Breast epithelium (tissue), 3 donors: Measurements from ENCODE around the gene DNAI2.

Experiments used
- POLR2A ChIP-seq: fragments of 450-650 bp; IDR thresholded peaks from one replicate; pipeline ENCODE4 v1.6.1; 2016; ENCODE audit warnings: antibody characterized with exemption, mild to moderate bottlenecking, moderate library complexity
- POLR2AphosphoS5 ChIP-seq, 3 donors: sonication (generic); formaldehyde crosslinking; IDR thresholded peaks; one replicate each; pipeline ENCODE4 v1.6.1; 2017; ENCODE audit warnings: antibody characterized with exemption in 3 of 3
- TF ChIP-seq, protein P1 (sequence below), 3 donors: fragments of 450-650 bp; IDR thresholded peaks; one replicate each; pipeline ENCODE4 v1.5.1; 2016 to 2017; ENCODE audit warnings: antibody characterized with exemption in 3 of 3, mild to moderate bottlenecking in 3 of 3, moderate library complexity in 3 of 3

DNA sequence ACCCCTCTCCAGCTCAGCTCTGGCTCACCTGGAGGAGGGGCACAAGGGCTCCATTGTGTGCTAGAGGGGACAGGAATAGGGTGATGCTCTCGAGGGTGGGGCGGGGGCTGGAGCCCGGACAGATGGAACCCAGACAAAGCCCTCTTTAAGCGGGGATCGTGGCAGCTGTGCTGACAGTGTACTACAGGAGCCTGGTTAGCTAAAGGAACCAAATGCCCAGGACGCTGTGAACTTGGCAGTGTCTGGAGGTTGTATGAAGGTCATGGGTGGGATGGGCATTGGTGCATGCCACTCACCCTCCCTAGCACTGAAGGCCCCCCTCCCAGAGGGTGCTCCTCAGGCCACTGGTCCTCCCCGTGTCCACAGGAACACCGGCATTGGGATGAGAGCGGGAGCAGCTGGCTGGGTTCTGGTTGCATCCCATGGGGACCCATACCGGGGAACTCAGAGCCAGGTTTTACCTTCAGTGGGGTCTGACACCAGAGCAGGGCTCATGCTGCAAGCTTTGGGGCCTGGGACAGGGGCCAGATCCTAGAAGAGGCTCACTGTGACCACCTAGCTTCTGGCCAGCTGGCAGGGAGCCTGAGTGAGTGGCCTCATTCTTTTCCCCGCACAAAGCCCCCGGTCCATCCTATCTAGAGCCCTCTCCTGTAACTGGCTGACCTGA, 63.9 kb downstream of the DNAI2 start:
- TF ChIP-seq, protein P1, sequence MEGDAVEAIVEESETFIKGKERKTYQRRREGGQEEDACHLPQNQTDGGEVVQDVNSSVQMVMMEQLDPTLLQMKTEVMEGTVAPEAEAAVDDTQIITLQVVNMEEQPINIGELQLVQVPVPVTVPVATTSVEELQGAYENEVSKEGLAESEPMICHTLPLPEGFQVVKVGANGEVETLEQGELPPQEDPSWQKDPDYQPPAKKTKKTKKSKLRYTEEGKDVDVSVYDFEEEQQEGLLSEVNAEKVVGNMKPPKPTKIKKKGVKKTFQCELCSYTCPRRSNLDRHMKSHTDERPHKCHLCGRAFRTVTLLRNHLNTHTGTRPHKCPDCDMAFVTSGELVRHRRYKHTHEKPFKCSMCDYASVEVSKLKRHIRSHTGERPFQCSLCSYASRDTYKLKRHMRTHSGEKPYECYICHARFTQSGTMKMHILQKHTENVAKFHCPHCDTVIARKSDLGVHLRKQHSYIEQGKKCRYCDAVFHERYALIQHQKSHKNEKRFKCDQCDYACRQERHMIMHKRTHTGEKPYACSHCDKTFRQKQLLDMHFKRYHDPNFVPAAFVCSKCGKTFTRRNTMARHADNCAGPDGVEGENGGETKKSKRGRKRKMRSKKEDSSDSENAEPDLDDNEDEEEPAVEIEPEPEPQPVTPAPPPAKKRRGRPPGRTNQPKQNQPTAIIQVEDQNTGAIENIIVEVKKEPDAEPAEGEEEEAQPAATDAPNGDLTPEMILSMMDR (IDR thresholded peaks at IDR 0.05) = no peak
- TF ChIP-seq POLR2AphosphoS5 (IDR thresholded peaks at IDR 0.05) (no peak), POLR2A (no peak)
